Measurements from ENCODE around the gene PCDHGC3.

Gene PCDHGC3

DNA sequence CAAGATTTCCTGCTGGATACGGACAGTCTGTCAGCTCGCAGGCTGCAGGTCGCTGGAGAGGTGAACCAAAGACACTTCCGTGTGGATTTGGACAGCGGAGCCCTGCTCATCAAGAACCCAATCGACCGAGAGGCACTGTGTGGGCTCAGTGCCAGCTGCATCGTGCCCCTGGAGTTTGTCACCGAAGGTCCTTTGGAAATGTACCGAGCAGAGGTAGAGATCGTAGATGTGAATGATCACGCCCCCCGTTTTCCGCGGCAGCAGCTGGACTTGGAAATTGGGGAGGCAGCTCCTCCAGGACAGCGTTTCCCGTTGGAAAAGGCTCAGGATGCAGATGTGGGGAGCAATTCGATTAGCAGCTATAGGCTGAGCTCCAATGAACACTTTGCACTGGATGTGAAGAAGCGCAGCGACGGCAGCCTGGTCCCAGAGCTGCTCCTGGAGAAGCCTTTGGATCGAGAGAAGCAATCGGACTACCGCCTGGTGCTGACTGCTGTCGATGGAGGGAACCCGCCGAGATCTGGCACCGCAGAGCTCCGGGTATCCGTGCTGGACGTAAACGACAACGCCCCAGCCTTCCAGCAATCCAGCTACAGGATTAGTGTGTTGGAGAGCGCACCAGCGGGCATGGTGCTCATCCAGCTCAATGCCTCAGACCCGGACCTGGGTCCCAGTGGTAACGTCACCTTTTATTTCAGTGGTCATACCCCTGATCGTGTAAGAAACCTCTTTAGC is 9.7 kb downstream of the PCDHGC3 start:
- no peak for DNase-seq

DNA sequence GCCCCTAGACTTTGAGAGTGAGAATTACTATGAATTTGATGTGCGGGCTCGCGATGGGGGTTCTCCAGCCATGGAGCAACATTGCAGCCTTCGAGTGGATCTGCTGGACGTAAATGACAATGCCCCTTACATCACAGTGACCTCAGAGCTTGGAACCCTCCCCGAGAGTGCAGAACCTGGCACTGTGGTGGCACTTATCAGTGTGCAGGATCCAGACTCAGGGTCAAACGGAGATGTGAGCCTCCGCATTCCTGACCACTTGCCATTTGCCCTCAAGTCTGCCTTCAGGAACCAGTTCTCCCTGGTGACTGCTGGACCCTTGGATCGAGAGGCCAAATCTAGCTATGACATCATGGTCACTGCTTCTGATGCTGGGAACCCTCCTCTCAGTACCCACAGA is 10.3 kb downstream of the PCDHGC3 start:
- no peak for DNase-seq

DNA sequence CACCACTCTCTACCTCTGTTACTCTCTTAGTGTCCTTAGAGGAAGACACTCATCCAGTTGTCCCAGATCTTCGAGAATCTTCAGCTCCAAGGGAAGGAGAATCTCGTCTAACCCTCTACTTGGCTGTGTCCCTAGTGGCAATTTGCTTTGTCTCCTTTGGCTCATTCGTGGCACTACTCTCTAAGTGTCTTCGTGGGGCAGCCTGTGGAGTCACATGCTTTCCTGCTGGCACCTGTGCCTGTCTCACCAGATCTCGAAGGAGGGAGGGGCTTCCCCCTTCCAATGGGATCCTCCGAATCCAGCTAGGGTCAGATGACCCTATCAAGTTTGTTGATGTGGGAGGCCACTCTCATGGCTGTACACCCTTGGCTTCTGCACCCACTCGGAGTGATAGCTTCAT is 11.4 kb downstream of the PCDHGC3 start:
- DNase-seq, result no peak

DNA sequence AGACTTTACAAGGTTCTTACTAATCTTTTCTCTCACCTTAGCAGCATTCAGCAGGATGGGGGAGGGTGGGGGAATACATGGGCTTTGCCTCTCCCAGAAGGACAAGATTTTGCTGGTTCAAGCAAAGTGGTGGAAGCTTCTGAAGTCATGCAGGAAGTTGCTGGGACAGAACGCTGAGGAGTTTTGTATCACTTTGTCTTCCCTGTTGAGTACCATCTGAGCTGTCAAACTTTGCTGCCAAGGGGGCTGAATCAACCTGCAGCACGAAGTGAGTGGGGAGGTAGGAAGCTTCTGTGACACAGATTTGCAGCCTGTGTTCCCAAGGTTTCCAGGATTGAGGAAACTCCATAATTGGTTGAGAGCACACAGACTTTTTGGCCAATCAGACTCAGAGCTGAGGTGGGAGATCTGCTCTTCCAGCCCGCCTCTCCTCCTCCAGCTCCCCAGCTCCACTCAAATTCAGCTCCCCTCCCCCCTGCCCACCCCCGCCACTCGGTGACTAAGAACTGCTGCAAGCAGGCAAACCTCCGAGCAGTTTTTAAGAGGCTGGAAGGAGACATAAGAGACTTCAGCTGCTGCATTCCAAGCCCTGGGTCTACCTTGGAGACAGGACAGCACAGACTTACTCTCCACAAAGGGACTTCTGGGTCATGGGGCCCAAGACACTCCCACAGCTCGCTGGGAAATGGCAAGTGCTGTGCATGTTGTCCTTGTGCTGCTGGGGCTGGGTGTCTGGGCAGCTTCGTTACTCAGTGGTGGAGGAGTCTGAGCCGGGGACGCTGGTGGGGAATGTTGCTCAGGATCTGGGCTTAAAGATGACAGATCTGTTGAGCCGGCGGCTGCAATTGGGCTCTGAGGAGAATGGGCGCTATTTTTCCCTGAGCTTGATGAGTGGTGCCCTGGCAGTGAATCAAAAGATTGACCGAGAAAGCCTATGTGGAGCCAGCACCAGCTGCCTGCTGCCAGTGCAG is 13.1 kb downstream of the PCDHGC3 start, which contains the start of gene PCDHGC5:
Gene PCDHGC5, plus strand, starts transcription at position 491 of the 971 bp plus-strand sequence. Its CDS starts 160 bp downstream, at position 651.
- no peak for DNase-seq

DNA sequence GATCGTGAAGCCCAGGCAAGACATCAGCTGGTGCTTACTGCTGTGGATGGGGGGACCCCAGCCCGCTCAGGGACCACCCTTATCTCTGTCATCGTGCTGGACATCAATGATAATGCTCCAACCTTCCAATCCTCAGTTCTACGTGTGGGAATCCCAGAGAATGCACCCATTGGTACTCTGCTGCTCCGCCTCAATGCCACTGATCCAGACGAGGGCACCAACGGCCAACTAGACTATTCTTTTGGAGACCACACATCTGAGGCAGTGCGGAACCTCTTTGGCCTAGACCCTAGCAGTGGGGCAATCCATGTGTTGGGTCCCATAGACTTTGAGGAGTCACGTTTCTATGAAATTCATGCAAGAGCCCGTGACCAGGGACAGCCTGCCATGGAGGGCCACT is 14.1 kb downstream of the PCDHGC3 start:
- DNase-seq, result no peak

DNA sequence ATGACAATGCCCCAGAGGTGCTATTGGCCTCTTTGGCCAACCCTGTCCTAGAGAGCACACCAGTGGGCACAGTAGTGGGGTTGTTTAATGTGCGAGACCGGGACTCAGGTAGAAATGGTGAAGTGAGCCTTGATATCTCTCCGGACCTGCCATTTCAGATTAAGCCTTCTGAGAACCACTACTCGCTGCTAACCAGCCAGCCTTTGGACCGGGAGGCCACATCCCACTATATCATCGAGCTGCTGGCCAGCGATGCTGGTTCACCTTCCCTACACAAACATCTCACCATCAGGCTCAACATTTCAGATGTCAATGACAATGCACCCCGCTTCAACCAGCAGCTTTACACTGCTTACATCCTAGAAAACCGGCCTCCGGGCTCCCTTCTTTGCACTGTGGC is 14.5 kb downstream of the PCDHGC3 start:
- no peak for DNase-seq

DNA sequence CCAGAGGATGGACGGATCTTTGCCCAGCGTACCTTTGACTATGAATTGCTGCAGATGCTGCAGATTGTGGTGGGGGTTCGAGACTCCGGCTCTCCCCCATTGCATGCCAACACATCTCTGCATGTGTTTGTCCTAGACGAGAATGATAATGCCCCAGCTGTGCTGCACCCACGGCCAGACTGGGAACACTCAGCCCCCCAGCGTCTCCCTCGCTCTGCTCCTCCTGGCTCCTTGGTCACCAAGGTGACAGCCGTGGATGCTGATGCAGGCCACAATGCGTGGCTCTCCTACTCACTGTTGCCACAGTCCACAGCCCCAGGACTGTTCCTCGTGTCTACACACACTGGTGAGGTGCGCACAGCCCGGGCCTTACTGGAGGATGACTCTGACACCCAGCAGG is 15.0 kb downstream of the PCDHGC3 start:
- no peak for DNase-seq

DNA sequence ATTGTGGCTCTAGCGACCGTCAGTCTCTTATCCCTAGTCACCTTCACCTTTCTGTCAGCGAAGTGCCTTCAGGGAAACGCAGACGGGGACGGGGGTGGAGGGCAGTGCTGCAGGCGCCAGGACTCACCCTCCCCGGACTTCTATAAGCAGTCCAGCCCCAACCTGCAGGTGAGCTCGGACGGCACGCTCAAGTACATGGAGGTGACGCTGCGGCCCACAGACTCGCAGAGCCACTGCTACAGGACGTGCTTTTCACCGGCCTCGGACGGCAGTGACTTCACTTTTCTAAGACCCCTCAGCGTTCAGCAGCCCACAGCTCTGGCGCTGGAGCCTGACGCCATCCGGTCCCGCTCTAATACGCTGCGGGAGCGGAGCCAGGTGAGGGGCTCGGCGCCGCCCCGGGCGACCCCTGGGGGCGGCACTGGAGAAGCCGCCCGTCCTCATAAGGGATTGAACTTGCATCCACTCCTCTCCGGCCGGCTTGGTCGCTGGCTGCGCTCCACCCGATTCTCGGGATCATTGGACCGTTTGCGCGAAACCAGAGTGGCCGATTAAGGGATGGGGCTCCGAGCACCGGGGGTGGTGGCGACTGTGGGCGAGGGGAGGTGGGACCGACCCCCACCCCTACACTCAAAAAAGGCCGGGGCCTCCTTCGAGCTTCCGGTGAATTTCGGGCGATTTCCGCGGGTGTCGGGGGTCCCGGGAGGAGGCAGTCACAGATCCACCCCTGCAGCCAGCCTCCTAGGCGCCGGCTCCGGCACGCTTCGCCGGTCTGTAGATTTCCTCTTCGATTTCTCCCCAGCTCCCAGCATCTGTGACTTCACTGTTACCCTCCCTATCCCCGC is 15.8 kb downstream of the PCDHGC3 start:
- DNase-seq, result no peak

DNA sequence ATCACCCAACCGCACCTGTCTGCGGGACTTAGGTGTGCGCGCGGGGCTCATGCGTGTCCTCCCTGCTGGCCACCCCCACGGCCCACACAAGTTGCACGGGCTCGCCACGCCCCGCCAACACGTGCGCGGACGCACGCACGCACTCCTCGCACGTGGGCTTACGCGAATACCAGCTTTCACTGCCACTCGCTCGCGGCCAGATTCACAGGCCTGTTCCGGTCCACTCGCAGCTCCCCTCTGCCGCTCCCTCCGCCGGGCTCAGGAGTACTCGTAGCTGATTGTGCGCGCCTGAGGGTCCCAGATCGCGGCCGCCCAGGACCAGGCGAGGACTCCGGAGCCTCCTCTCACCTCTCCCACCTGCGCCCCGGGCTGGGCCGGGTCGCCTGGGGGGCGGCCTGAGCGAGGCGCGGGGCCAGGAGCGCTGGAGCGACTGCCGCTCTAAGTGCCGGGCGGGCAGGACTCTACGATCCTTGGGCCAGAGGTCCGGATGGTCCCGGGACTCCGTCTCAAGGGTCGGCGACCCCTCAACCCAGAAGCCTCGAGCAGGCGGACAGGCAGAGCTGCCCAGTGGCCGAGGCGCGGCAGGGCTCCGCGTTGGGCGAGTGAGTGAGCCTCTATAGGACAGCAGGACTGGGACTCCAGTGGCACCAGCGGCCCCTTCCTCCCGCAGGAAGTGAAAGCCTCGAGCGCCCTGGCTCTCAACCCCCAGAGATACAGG is 16.6 kb downstream of the PCDHGC3 start:
- DNase-seq, result no peak

DNA sequence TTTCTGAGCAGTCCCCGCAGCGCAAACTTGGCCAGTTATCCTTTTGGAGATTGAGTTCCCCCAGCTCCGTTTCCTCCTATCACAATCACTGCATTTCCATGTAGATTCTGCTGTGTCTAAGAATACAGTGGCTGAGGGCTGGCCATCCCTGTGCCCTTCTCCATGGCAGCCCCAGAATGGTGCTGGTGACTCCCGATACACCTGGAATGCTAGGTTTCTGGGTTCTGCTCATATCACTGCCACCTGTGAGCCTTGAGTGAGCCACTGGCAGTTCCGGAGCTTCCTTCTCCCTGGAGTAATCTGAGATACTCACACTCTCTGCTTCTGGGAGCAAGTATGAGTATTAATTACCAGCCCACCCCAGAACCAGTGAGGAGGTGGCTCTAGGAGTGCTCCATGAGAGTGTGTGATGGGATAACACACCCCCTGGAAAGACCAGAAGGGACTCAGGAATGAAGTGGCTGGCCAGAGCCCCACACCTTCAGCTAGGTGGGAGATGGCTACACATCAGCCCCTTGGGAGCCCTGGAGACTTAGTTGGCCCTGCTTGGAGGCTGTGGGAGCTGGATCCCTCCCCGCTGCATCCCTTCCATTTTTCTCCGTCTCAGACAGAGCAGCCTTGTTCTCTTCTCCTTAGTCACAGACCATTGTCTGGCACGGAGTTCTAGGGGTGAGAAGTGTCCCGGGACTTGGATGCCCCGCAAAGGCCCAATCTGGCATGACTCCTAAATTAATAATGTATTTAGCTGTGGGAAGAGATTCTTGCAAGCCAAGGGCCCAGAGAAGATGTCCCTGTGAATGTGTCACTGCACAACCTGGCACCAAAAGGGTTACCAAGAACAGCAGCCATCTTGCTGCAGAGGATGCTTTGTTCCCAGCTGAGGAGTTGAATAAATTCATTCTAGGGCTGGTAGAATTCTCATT is 18.0 kb downstream of the PCDHGC3 start:
- DNase-seq, result no peak

DNA sequence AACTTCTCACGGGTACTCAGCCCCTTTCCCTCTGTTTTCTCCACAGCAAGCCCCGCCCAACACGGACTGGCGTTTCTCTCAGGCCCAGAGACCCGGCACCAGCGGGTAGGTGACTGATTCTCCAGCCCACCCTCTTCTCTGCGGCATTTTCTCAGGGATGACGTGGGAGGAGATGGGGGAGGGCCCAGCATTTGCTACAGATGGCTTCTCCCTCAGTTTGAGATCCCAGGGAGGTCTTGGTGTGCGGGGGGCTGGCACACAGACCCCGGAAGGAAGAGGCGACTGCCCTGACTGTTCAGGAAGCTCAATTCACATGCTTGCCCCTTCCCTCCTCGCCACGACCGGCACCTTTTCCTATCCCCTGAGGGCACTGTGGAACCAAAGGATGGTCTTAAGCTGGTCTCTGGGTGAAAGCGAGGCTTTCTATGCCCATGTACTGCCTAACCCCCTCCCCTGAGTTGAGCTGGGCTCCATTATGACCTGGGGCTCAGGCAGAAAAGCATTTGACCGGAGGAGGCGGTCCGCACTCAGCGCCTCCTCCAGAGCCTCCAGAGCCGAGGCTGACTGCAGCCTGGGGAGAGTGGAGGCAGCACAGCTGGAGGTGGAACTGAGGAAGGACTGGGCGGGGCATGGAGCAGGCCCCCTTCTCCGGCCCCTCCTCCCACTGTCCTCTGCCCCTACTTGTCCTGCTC is 19.1 kb downstream of the PCDHGC3 start:
- no peak for DNase-seq

DNA sequence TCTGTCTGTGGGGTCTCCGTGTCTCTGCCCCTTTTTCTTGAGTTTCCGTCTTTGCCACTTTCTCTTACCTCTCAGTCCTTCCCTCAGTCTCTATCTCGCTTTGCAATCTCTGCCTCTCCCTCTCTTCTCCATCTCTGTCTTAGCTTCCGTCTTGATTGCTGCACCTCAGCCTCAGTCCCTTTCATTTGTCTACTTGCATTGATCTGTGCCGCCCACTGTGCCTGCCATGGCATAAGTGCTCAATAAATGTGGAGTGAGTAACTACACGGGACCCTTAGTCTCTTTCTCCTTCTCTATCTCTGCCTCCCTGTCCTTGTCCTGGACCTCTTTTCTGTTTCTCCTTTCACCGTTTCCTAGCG is 19.7 kb downstream of the PCDHGC3 start:
- DNase-seq, result no peak

DNA sequence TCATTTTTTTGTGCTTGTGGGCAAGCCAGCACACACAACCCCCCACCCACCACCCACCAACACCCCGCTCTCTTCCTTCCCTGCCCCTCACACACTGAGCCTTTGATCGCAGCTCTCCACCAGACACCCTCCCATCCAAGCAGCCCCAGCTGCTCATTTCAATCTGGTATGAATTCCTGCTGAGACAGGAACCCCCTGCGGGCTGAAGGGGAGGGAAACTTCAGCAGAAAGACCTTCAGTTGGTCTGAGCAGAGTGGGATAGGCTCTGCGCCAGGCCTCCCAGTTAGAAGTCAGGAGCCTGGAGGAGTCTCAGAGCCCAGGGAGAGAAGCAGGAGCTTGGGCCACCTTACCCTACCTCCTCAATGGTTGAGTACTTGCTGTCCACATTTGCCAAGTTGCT is 20.3 kb downstream of the PCDHGC3 start:
- DNase-seq, result no peak

DNA sequence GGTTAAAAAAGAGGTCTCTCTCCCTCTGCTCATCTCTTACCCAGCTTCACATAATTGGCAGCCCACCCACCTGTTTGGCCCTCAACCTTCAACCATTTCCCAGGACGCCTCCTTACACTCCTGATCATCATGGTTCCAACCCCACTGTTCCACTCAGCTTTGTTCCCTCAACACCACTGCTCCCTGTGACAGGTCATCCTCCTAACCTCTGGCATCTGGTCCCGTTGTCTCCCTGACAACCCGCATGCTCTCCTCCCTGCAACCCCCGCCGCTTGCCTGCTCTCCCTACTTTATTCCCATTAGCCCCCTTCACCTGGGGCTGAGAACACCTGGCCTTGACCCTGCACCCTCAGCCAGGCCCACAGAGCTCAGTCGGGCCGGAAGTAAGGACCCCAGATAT is 26.0 kb downstream of the PCDHGC3 start:
- DNase-seq, result no peak

DNA sequence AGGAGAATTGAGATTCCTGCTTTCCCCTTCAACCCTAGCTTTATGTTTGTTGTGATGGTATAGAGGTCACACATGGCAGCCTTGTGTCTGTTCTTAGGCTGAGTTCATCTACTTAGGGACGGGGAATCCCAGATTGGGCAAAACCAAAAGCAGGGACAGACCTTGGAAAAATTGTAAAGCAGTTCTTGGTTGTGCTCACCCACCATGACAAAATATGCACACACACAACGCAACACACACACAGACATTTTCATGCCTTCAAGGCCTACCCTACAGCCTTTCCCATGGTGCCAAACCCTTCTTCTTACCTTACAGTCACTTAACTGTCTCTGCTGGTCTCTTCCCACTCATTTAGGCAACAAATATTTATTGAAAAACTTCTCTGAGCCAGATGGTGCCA is 27.9 kb downstream of the PCDHGC3 start:
- peak in 1 of 2 donors; percentile 27 for DNase-seq

DNA sequence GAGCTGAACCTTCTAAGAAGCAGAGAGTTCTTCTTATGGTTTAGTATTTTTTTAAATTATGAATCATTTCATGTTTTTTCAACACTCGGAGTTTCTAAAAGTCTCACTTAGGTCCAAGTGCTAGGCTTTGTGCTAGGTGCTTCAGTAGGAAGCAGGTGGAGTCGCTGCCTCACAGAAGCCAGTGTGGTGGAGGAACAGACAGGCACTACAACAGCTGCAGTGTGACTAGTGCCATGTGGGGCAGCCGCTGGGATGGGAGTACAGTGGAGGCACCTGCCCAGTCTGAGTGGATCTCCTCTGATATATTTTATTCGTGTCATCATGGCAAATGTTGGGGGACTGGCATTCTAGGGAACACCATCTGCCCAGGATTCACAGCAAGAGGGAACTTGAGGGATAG is 28.4 kb downstream of the PCDHGC3 start:
- DNase-seq, result no peak

DNA sequence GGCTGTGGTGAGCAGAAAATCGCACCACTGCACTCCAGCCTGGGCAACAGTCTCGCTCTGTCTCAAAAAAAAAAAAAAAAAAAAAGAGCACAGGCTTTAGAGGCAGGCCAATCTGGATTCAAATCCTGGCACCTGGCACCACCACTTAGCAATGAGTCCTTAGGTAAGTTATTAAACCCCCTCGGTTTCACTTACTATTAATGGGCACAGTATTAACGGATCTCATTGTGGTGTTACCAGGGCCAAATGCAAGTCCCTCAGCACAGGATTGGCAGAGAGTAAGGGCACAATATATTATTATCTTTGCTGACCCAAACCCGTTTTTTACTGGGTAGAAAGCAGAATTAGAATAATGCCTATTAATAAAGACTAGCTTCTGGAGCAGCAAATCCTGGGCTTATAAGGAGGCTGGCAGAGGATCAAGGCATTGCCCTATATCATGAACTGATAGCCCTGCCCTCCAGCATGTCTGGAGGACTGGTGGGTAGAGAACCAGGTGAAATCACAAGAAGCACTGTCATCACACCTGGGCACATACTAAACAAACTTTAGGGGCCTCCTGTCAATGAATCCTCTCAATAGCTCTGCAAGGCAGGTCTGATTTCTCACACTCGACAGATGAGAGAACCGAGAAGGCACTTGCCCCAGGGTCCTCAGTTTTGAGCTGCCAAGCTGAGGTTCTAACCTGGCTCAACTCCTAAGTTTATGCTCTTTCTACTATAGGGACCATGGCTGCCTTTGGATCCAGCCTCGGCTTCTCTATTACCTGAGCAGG is 30.8 kb downstream of the PCDHGC3 start:
- no peak for DNase-seq

DNA sequence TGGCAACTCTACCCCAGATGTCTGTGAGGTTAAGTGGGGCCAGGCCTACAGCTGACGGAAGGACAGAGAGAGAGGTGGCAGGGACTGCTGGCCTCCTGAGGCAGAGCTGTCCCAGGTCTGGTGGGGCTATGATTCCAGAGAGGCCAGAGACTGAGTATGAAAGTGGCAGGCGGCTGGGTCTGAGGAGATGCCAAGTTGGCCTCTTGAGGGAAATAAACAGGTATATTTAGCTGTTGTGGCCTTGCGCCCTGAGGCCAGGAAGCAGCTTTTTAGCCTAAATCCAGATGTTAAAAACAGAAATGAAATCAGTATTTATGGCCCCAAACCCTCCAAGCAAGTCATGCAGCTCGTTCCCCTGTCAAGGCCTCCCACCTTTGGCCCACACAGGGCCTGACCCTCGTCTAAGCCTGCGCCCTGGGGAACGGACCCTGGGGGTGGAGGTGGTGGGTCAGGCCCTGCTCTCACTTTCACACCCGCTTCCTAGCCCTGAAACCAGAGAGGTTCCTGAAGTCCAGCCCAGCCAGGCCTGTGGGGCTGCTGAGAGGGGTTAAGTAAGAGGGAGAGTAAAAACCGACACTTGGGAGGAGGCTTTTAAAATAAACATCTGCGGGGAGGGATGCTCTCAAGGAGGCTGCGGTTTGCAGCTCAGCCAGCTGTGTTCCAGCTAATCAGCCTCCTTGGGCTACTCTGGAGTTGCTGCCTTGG is 31.8 kb downstream of the PCDHGC3 start:
- no peak for DNase-seq

DNA sequence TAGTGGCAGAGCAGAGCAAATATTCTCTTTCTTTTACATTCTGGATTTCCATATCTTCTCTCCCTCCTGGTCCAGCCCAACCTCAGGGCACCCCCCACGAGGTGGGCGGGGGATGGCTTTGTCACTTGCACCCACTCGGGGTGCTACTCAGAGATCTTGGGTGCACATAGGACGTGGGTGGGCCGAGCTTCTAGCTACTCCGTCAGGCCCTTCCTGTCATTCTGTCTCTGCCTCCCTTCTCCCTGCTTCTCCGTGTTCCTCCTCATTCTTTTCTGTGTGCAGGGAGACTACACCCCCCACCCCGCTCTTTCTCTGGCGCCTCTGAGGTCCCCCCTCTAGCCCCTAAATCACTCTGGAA is 32.7 kb downstream of the PCDHGC3 start:
- peak in 1 of 2 donors; percentile 80 for DNase-seq

All from inflammatory macrophage treated with lipopolysaccharide for 1 hour (primary cell).